PC-9 (cell line): ENCODE results near the gene BCAR3.

Experiments
- EZH2 ChIP-seq: fragments of 200-600 bp; sonication (generic); IDR thresholded peaks from 2 replicates; pipeline ENCODE4 v1.8.0; 2017; ENCODE audit warnings: antibody characterized with exemption, low read depth
- TF ChIP-seq, protein P1 (sequence below): fragments of 200-600 bp; sonication (generic); conservative IDR thresholded peaks from 2 replicates; pipeline ENCODE4 v1.6.1; 2017; ENCODE audit warnings: mixed run types, antibody characterized with exemption, mild to moderate bottlenecking, moderate library complexity

DNA sequence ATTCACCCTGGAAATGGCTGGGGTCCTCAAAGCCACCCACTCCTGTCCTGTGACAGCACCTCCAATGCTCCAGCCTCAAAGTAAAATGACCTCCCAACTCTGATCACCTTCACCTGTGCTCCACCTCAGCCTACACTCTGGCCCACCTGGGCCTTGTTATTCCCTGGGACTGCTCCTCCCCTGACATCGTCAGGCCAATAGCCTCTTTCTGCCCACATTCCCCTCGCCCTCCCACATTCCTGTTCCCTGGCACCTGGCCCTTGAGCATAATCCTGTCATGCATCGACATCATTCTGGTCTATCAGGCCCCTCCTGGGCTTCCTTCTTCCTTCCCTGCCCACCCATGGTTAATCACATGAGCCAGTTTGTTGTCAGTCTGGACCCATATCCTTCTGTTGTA lies 13.2 kb upstream of the BCAR3 start:
- TF ChIP-seq, protein P1, sequence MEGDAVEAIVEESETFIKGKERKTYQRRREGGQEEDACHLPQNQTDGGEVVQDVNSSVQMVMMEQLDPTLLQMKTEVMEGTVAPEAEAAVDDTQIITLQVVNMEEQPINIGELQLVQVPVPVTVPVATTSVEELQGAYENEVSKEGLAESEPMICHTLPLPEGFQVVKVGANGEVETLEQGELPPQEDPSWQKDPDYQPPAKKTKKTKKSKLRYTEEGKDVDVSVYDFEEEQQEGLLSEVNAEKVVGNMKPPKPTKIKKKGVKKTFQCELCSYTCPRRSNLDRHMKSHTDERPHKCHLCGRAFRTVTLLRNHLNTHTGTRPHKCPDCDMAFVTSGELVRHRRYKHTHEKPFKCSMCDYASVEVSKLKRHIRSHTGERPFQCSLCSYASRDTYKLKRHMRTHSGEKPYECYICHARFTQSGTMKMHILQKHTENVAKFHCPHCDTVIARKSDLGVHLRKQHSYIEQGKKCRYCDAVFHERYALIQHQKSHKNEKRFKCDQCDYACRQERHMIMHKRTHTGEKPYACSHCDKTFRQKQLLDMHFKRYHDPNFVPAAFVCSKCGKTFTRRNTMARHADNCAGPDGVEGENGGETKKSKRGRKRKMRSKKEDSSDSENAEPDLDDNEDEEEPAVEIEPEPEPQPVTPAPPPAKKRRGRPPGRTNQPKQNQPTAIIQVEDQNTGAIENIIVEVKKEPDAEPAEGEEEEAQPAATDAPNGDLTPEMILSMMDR = no peak
- no peak for TF ChIP-seq EZH2
